Endodermal cell (in vitro differentiated cells): ENCODE data around the gene TRIM42. TPM values are rescaled to one million over a fixed set of nuclear protein-coding genes. Genes with fewer than 3 reads are reported as not detected.

Source experiments
- DNase-seq: peaks from one replicate; pipeline ENCODE4 v3.0.0-alpha.2; 2017
- H3K27ac ChIP-seq: 2 replicates; pipeline ENCODE4 v1.5.1; 2013; ENCODE audit warnings: mild to moderate bottlenecking, low read depth, low read length, moderate library complexity
- H3K27me3 ChIP-seq: 2 replicates; pipeline ENCODE4 v1.6.1; 2013; ENCODE audit warnings: mild to moderate bottlenecking, low read length, moderate library complexity; ENCODE audit not compliant: insufficient read depth, control insufficient read depth, poor library complexity, severe bottlenecking
- H3K36me3 ChIP-seq: 2 replicates; pipeline ENCODE4 v1.7.0; 2013; ENCODE audit warnings: mild to moderate bottlenecking, low read length, moderate library complexity; ENCODE audit not compliant: control insufficient read depth, insufficient read depth
- H3K4me1 ChIP-seq: one replicate; pipeline ENCODE4 v1.7.0; 2013; ENCODE audit warnings: low read length; ENCODE audit not compliant: control insufficient read depth, insufficient read depth
- H3K4me3 ChIP-seq: 2 replicates; pipeline ENCODE4 v1.5.1; 2013; ENCODE audit warnings: mild to moderate bottlenecking, low read length, moderate library complexity
- H3K9ac ChIP-seq: 2 replicates; pipeline ENCODE4 v1.6.1; 2013; ENCODE audit warnings: mild to moderate bottlenecking, low read length, moderate library complexity; ENCODE audit not compliant: poor library complexity, severe bottlenecking; ENCODE audit errors: extremely low read depth
- H3K9me3 ChIP-seq: 2 replicates; pipeline ENCODE4 v1.6.1; 2013; ENCODE audit warnings: mild to moderate bottlenecking, low read length, moderate library complexity; ENCODE audit not compliant: control insufficient read depth
- H3K27ac Mint-ChIP-seq: 2 replicates; pipeline ENCODE4 v1.8.0; 2020; ENCODE audit warnings: mixed read lengths
- H3K27me3 Mint-ChIP-seq: 2 replicates; pipeline ENCODE4 v1.8.0; 2021; ENCODE audit warnings: mild to moderate bottlenecking, mixed read lengths; ENCODE audit not compliant: insufficient read depth
- H3K36me3 Mint-ChIP-seq: 2 replicates; pipeline ENCODE4 v1.8.0; 2020; ENCODE audit warnings: low read depth, mixed read lengths
- H3K4me1 Mint-ChIP-seq: 2 replicates; pipeline ENCODE4 v1.8.0; 2020; ENCODE audit warnings: mixed read lengths
- H3K4me3 Mint-ChIP-seq: 2 replicates; pipeline ENCODE4 v1.8.0; 2020; ENCODE audit warnings: mild to moderate bottlenecking, moderate library complexity, mixed read lengths
- H3K9me3 Mint-ChIP-seq: 2 replicates; pipeline ENCODE4 v1.8.0; 2020; ENCODE audit warnings: mild to moderate bottlenecking, mixed read lengths
- CTCF ChIP-seq: fragments of 200-600 bp; sonication (generic); conservative IDR thresholded peaks from 2 replicates; pipeline ENCODE4 v1.5.0; 2021; ENCODE audit warnings: antibody characterized with exemption, mild to moderate bottlenecking
- WGBS, 2 experiments: methylation state at CpG; one replicate each; pipeline versions ENCODE4 v1.1.5 to v1.1.7; 2013; ENCODE audit warnings: missing lambda C conversion rate in 2 of 2, mixed read lengths in 1 of 2; ENCODE audit not compliant: insufficient coverage in 1 of 2, insufficient read length in 1 of 2; 5-methylcytosine and 5-hydroxymethylcytosine counted together
- total RNA-seq, 2 donors: library from RNA; stranded (reverse); fragmentation: NEBNext Ultra II Directional in 1 of 2; extraction: Animal tissue kit (Norgen Biotek cat#: 25700) in 1 of 2; gene quantifications; 2 replicates in 1 of 2; 3 replicates in 1 of 2; pipeline ENCODE4 v1.2.1, GENCODE V29; 2021

Gene TRIM42
- total RNA-seq, 2 donors from 2014 or later: not detected

- H3K9ac ChIP-seq: no peak overlapping the region
- no peaks in the 10 kb centered on the region for H3K36me3 Mint-ChIP-seq
- H3K36me3 ChIP-seq: no peaks in the 10 kb centered on the region
- H3K4me1 Mint-ChIP-seq: no peaks in the 10 kb centered on the region
- no peak overlapping the region for H3K4me3 ChIP-seq
- no peak overlapping the region for H3K4me3 Mint-ChIP-seq
- 90 to 91% methylated on average over 2 of the region's 2 CpGs for WGBS, 2 experiments
- no peaks in the 10 kb centered on the region for H3K9me3 Mint-ChIP-seq
- H3K4me1 ChIP-seq: no peaks in the 10 kb centered on the region
- no peak overlapping the region for H3K27ac Mint-ChIP-seq
- peak; percentile 54 for TF ChIP-seq CTCF
- no peaks in the 10 kb centered on the region for H3K27me3 ChIP-seq
- no peaks in the 10 kb centered on the region for H3K9me3 ChIP-seq
- no peaks in the 10 kb centered on the region for H3K27me3 Mint-ChIP-seq
- DNase-seq: no peak
- H3K27ac ChIP-seq: no peak overlapping the region
Observed at GRCh38 chr3:140686948-140687347, 9.1 kb downstream of the TRIM42 start.

- no peaks in the 10 kb centered on the region for H3K9me3 ChIP-seq
- no peaks in the 10 kb centered on the region for H3K4me1 ChIP-seq
- WGBS, 2 experiments: 85 to 100% methylated on average over 1 to 5 of the region's 5 CpGs
- Mint-ChIP-seq H3K4me1 (no peaks in the 10 kb centered on the region), H3K27me3 (peaks cover 2% of the 10 kb centered on the region), H3K9me3 (no peaks in the 10 kb centered on the region), H3K4me3 (no peak overlapping the region), H3K36me3 (no peaks in the 10 kb centered on the region), H3K27ac (no peak overlapping the region)
- no peak overlapping the region for H3K4me3 ChIP-seq
- TF ChIP-seq CTCF: no peak
- no peaks in the 10 kb centered on the region for H3K27me3 ChIP-seq
- H3K9ac ChIP-seq: no peak overlapping the region
- no peaks in the 10 kb centered on the region for H3K36me3 ChIP-seq
- no peak for DNase-seq
- H3K27ac ChIP-seq: no peak overlapping the region
Observed at GRCh38 chr3:140695361-140696061, 17.6 kb downstream of the TRIM42 start.

- Histone ChIP-seq H3K9me3 (no peaks in the 10 kb centered on the region), H3K4me3 (no peak overlapping the region), H3K27ac (no peak overlapping the region), H3K27me3 (no peaks in the 10 kb centered on the region), H3K36me3 (no peaks in the 10 kb centered on the region), H3K4me1 (no peaks in the 10 kb centered on the region), H3K9ac (no peak overlapping the region)
- Mint-ChIP-seq H3K27me3 (peaks cover 2% of the 10 kb centered on the region), H3K36me3 (no peaks in the 10 kb centered on the region), H3K4me1 (no peaks in the 10 kb centered on the region), H3K27ac (no peak overlapping the region), H3K9me3 (peaks cover under 1% of the 10 kb centered on the region), H3K4me3 (no peak overlapping the region)
- DNase-seq: no peak
- no peak for TF ChIP-seq CTCF
- 87% methylated on average over 3 of the region's 3 CpGs; no CpG with 5 or more reads in 1 of the 2 experiments for WGBS, 2 experiments
Observed at GRCh38 chr3:140699516-140700231, 21.8 kb downstream of the TRIM42 start.
